HG02759 (cell line): ENCODE measurements around the gene NR2F2.
A peak's percentile ranks its signal among the peaks of the same experiment; 100 is the strongest.

ENCODE experiments used
- ATAC-seq: cut with Tn5 transposase; IDR thresholded peaks from one replicate; pipeline ENCODE4 v1.9.1; 2021; ENCODE audit warnings: mild to moderate bottlenecking, moderate library complexity; ENCODE audit not compliant: unreplicated experiment

The NR2F2 gene

GRCh38 chr15:96316953-96317629 is 13.4 kb upstream of the NR2F2 start:
- no peak for ATAC-seq

GRCh38 chr15:96320107-96320506 is 10.4 kb upstream of the NR2F2 start:
- no peak for ATAC-seq

- no peak for ATAC-seq
Observed at GRCh38 chr15:96320703-96321638, 9.5 kb upstream of the NR2F2 start.

- ATAC-seq = no peak
Observed at GRCh38 chr15:96321639-96322535, 8.6 kb upstream of the NR2F2 start.

GRCh38 chr15:96322536-96323318 is 7.8 kb upstream of the NR2F2 start:
- no peak for ATAC-seq

GRCh38 chr15:96323319-96324145 is 7.0 kb upstream of the NR2F2 start:
- no peak for ATAC-seq

GRCh38 chr15:96324192-96324895 is 6.2 kb upstream of the NR2F2 start:
- ATAC-seq = no peak

- ATAC-seq = no peak
Observed at GRCh38 chr15:96324940-96325540, 5.5 kb upstream of the NR2F2 start.

GRCh38 chr15:96325541-96326327 is 4.8 kb upstream of the NR2F2 start:
- no peak for ATAC-seq

- ATAC-seq = no peak
Observed at GRCh38 chr15:96326328-96327154, 4.0 kb upstream of the NR2F2 start.

GRCh38 chr15:96327155-96327741 is 3.3 kb upstream of the NR2F2 start:
- peak; percentile 21 for ATAC-seq

GRCh38 chr15:96328181-96328876 is 2.2 kb upstream of the NR2F2 start:
- no peak for ATAC-seq

- ATAC-seq = no peak
Observed at GRCh38 chr15:96328877-96329195, 1.7 kb upstream of the NR2F2 start.

GRCh38 chr15:96329403-96329981 is 1.0 kb upstream of the NR2F2 start:
- ATAC-seq = no peak

- ATAC-seq = peak; percentile 42
Observed at GRCh38 chr15:96330064-96330449, 443 bp upstream of the NR2F2 start.
